NCI-H526 treated with DMSO at 0.1 percent for 48 hours (cell line): ENCODE measurements around the gene BDH1.

Source experiments
- DNase-seq: peaks from one replicate; lab custom pipeline; 2025; lab: John Stamatoyannopoulos, UW

BDH1 gene

GRCh38 chr3:197505796-197506548 lies 49.8 kb downstream of the BDH1 start:
- DNase-seq = no peak

GRCh38 chr3:197504641-197505121 lies 51.1 kb downstream of the BDH1 start:
- no peak for DNase-seq

GRCh38 chr3:197504229-197504628 lies 51.5 kb downstream of the BDH1 start:
- DNase-seq = no peak

GRCh38 chr3:197503652-197504051 lies 52.1 kb downstream of the BDH1 start:
- no peak for DNase-seq

GRCh38 chr3:197501879-197502620 lies 53.7 kb downstream of the BDH1 start:
- peak; percentile 44 for DNase-seq

- DNase-seq = no peak
Observed at GRCh38 chr3:197501496-197501878, 54.3 kb downstream of the BDH1 start.

- DNase-seq = no peak
Observed at GRCh38 chr3:197500812-197501211, 55.0 kb downstream of the BDH1 start.

GRCh38 chr3:197499427-197499826 lies 56.3 kb downstream of the BDH1 start:
- DNase-seq = no peak

GRCh38 chr3:197498499-197499241 lies 57.1 kb downstream of the BDH1 start:
- DNase-seq = no peak

GRCh38 chr3:197496746-197497125 lies 59.0 kb downstream of the BDH1 start:
- DNase-seq = no peak

GRCh38 chr3:197495999-197496745 lies 59.6 kb downstream of the BDH1 start:
- DNase-seq = no peak

GRCh38 chr3:197495499-197495898 lies 60.3 kb downstream of the BDH1 start:
- DNase-seq = no peak

- no peak for DNase-seq
Observed at GRCh38 chr3:197495059-197495455, 60.7 kb downstream of the BDH1 start.

GRCh38 chr3:197494366-197495058 lies 61.3 kb downstream of the BDH1 start:
- DNase-seq = peak; percentile 20

GRCh38 chr3:197493049-197493448 lies 62.7 kb downstream of the BDH1 start:
- DNase-seq = no peak

GRCh38 chr3:197491923-197492664 lies 63.7 kb downstream of the BDH1 start:
- no peak for DNase-seq

- no peak for DNase-seq
Observed at GRCh38 chr3:197491478-197491877, 64.3 kb downstream of the BDH1 start.

- DNase-seq = no peak
Observed at GRCh38 chr3:197490098-197491058, 65.4 kb downstream of the BDH1 start.

- DNase-seq = no peak
Observed at GRCh38 chr3:197487911-197488391, 67.8 kb downstream of the BDH1 start.
